ENCODE measurements around the gene GSTT2B.
"Not testable (repeated sequence)": the region's sequence is repeated elsewhere in the genome, so short reads cannot be mapped to it uniquely, and the experiment has no call there.

GSTT2B gene

GRCh38 chr22:23910496-23911190 is 50.4 kb downstream of the GSTT2B start:
- DNase-seq: no peak
- in situ Hi-C loops (cut with MboI; ENCODE audit: low pct_unique_long_range_greater_than_20kb, low sequenced_read_pairs): no loop called here

GRCh38 chr22:23909296-23909898 is 51.6 kb downstream of the GSTT2B start:
- in situ Hi-C loops (cut with MboI; ENCODE audit: low pct_unique_long_range_greater_than_20kb, low sequenced_read_pairs): no loop called here
- DNase-seq: no peak

- in situ Hi-C loops (cut with MboI; ENCODE audit: low pct_unique_long_range_greater_than_20kb, low sequenced_read_pairs): no loop called here
- no peak for DNase-seq
Measured at GRCh38 chr22:23908587-23909205, 52.3 kb downstream of the GSTT2B start.

- in situ Hi-C loops (cut with MboI; ENCODE audit: low pct_unique_long_range_greater_than_20kb, low sequenced_read_pairs): not testable (repeated sequence)
Measured at GRCh38 chr22:23907423-23907822, 53.6 kb downstream of the GSTT2B start.

More at GRCh38 chr22:23907423-23907822, 53.6 kb downstream of the GSTT2B start:
- not testable (repeated sequence) for DNase-seq

Measured in KBM-7 (cell line).